HUES64 (cell line): ENCODE data around the gene SIGLEC7.

ENCODE experiments used
- H3K27ac ChIP-seq: 2 replicates; pipeline ENCODE4 v1.7.0; 2013; ENCODE audit warnings: low read depth, low read length, inconsistent platforms
- H3K27me3 ChIP-seq: 2 replicates; pipeline ENCODE4 v1.6.1; 2013; ENCODE audit warnings: mild to moderate bottlenecking, low read length; ENCODE audit not compliant: insufficient read depth
- H3K36me3 ChIP-seq: 2 replicates; pipeline ENCODE4 v1.6.1; 2013; ENCODE audit warnings: mild to moderate bottlenecking, low read length; ENCODE audit not compliant: insufficient read depth
- H3K4me1 ChIP-seq: 2 replicates; pipeline ENCODE4 v1.6.1; 2013; ENCODE audit warnings: mild to moderate bottlenecking, low read length, moderate library complexity; ENCODE audit not compliant: insufficient read depth
- H3K4me3 ChIP-seq: 2 replicates; pipeline ENCODE4 v1.5.1; 2013; ENCODE audit warnings: mild to moderate bottlenecking, low read length, moderate library complexity
- H3K9ac ChIP-seq: 2 replicates; pipeline ENCODE4 v1.6.1; 2013; ENCODE audit warnings: mild to moderate bottlenecking, low read depth, low read length
- H3K9me3 ChIP-seq: 2 replicates; pipeline ENCODE4 v1.6.1; 2013; ENCODE audit warnings: low read depth, low read length; ENCODE audit not compliant: insufficient read depth
- WGBS: fragments of 150-250, 120-280 bp; methylation state at CpG from one replicate; pipeline ENCODE4 v1.1.7; 2013; ENCODE audit warnings: missing lambda C conversion rate; 5-methylcytosine and 5-hydroxymethylcytosine counted together

SIGLEC7 gene

DNA sequence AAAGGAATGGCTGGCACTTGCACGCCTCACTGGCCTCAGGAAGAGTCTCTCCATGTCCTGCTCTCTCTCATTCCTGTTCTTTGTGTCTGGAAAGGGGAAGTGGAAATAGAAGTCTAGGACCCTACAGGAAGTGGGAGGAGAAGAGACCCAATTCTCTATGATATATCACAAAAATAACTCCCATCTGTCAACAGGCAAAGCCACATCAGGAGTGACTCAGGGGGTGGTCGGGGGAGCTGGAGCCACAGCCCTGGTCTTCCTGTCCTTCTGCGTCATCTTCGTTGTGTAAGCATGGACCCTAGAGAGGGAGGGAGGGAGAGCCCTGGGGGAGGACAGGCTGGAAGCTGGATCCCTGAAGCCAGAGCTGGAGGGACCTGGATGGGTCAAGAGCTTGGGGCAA lies 14.3 kb upstream of the SIGLEC7 start:
- no peaks in the 10 kb centered on the region for H3K4me1 ChIP-seq
- H3K36me3 ChIP-seq = no peaks in the 10 kb centered on the region
- no peak overlapping the region for H3K27ac ChIP-seq
- H3K9ac ChIP-seq = no peak overlapping the region
- H3K9me3 ChIP-seq = no peaks in the 10 kb centered on the region
- H3K27me3 ChIP-seq = no peaks in the 10 kb centered on the region
- WGBS = 94% methylated on average over 4 of the region's 4 CpGs
- no peak overlapping the region for H3K4me3 ChIP-seq

DNA sequence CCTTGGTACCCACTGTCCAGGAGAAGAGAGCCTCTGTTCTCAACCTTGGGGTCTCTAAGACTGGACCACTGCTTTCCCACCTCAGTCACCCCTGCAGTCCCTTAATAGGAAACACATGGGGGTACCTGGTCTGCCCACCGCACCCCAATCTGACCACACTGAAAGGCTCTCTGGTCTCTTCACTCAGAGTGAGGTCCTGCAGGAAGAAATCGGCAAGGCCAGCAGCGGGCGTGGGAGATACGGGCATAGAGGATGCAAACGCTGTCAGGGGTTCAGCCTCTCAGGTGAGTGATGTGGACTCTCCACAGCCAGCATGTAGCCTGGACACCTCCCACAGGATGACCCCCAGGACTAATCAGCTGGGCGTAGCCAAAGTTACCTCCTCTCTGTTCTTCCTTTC lies 13.9 kb upstream of the SIGLEC7 start:
- 91% methylated on average over 7 of the region's 7 CpGs for WGBS
- Histone ChIP-seq H3K36me3 (no peaks in the 10 kb centered on the region), H3K4me1 (no peaks in the 10 kb centered on the region), H3K27me3 (no peaks in the 10 kb centered on the region), H3K9ac (no peak overlapping the region), H3K9me3 (no peaks in the 10 kb centered on the region), H3K4me3 (no peak overlapping the region), H3K27ac (no peak overlapping the region)

DNA sequence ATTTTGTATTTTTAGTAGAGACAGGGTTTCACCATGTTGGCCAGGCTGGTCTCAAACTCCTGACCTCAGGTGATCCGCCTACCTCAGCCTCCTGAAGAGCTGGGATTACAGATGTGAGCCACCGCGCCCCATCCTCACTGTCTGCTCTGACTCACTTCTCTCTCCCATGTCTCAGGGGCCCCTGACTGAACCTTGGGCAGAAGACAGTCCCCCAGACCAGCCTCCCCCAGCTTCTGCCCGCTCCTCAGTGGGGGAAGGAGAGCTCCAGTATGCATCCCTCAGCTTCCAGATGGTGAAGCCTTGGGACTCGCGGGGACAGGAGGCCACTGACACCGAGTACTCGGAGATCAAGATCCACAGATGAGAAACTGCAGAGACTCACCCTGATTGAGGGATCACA lies 12.4 kb upstream of the SIGLEC7 start:
- Histone ChIP-seq H3K9me3 (no peaks in the 10 kb centered on the region), H3K4me1 (no peaks in the 10 kb centered on the region), H3K4me3 (no peak overlapping the region), H3K36me3 (no peaks in the 10 kb centered on the region), H3K27ac (no peak overlapping the region), H3K27me3 (no peaks in the 10 kb centered on the region), H3K9ac (no peak overlapping the region)
- 87% methylated on average over 8 of the region's 8 CpGs for WGBS

DNA sequence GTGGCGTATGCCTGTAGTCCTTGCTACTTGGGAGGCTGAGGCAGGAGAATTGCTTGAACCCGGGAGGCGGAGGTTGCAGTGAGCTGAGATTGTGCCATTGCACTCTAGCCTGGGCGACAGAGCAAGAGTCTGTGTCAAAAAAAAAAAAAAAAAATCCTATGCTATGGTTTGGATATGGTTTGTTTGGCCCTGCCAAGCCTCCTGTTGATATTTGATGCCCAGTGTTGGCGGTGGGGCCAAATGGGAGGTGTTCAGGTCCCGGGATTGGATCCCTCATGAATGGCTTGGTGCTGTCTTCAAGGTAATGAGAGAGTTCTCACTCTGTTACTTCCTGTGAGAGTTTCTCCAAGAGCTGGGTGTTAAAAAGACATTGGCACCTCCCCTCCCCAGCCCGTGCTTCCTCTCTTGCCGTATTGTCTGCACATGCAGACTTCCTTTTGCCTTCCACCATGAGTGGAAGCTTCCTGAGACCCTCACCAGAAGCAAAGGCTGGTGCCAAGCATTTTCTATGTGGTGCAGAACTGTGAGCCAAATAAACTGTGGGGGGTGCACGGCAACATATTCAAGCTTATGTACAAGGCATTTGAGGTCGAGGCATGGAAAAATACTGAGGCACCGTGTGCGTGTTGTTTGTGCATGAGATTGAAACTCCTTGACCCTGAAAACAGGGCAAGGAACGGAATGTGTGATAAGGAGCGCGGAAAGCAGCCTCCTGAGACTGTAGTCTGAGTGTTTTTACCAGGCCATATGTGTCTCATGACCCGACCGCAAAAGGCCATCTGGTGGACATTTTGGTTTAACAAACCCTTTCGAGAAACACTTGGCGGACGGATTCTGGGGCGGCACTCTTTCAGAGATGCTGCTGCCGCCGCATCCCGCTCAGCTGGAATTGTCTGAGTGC lies 10.1 kb upstream of the SIGLEC7 start:
- no peak overlapping the region for H3K27ac ChIP-seq
- WGBS = 91% methylated on average over 24 of the region's 24 CpGs
- no peak overlapping the region for H3K9ac ChIP-seq
- no peaks in the 10 kb centered on the region for H3K36me3 ChIP-seq
- H3K27me3 ChIP-seq = no peaks in the 10 kb centered on the region
- no peaks in the 10 kb centered on the region for H3K9me3 ChIP-seq
- H3K4me1 ChIP-seq = no peaks in the 10 kb centered on the region
- no peak overlapping the region for H3K4me3 ChIP-seq

DNA sequence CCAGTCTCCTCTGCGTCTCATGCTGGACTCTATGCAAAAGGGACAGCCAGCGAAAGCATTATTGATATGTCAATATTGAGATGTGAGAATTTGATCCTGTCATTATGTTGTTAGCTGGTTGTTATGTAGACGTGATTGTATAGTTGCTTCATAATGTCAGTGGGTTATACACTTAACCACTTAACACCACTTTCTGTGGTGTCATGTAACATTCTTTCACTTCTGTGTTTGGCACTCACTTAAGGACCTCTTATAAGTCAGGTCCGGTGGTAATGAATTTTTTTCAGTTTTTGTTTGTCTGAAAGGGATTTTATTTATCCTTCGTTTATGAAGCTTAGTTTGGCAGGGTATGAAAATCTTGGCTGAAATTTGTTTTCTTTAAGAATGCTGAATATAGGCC lies 7.1 kb upstream of the SIGLEC7 start:
- WGBS = 93% methylated on average over 5 of the region's 5 CpGs
- no peaks in the 10 kb centered on the region for H3K4me1 ChIP-seq
- H3K36me3 ChIP-seq = no peaks in the 10 kb centered on the region
- no peaks in the 10 kb centered on the region for H3K27me3 ChIP-seq
- H3K9me3 ChIP-seq = no peaks in the 10 kb centered on the region
- H3K9ac ChIP-seq = no peak overlapping the region
- H3K4me3 ChIP-seq = no peak overlapping the region
- no peak overlapping the region for H3K27ac ChIP-seq

DNA sequence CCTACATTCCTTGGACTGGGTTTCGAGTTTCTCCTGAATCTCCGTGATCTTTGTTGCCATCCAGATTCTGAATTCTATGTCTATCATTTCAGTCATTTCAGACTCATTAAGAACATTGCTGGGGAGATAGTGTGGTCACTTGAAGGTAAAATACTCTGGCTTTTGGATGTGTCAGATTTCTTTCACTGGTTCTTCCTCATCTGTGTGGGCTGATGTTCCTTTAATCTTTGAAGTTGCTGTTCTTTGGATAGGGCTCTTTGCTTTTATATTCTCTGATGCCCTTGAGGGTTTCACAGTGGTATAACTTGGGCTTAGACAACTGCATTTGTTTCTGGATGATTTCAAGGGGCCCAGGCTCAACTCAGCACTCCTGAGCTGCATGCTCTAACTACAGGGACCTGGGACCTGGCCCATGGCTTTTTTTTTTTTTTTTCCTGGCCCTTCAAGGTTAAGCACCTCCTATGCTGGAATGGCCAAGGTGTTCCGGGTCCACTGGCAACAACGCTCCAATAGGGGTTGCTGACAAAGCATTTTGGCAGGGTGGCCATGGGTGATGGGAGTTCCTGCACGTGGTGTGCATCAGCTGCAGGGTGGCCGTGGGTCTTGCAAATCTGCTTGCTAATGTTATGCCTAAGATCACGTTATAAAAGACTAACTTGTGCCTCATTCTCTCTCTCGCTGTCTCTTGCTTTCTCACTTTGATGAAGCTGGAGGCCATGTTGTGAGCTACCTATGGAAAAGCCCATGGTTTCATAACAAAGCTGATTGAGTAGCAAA lies 5.9 kb upstream of the SIGLEC7 start:
- no peaks in the 10 kb centered on the region for H3K36me3 ChIP-seq
- H3K4me3 ChIP-seq = no peak overlapping the region
- H3K27ac ChIP-seq = no peak overlapping the region
- peaks cover 9% of the 10 kb centered on the region for H3K4me1 ChIP-seq
- H3K9ac ChIP-seq = no peak overlapping the region
- H3K9me3 ChIP-seq = no peaks in the 10 kb centered on the region
- 90% methylated on average over 8 of the region's 8 CpGs for WGBS
- H3K27me3 ChIP-seq = no peaks in the 10 kb centered on the region

DNA sequence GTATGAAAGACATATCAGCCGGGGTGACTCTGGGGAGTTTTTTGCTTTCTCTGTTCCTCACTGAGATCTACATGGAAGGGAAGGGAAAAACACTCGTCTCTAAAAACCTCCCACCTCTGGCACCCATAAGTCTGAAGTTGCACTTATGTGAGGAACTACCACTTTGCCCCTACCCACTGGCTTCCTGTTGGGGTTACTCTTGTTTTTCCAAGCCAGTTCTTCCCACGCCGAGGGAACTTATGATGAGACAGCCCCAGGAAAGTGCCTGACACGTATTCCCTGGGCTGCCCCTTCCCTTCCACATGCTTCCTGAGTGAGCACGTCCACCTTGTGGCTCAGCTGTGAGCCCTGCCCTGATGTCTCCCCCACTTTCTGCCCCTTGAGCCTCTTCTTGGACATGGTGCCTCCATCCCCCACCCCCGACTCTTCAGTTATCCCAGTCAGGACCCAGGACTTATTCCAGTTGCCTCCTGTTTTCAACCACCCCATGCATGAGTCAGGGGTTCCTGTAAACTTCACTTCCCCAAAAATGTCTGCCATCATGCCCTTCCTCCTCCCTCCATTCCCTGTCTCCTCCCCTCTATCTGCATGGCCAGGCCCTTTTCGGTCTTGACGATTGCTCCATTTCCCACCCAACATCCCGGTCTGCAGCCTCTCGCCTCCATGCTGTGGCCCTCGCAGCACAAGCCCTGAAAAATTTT lies 5.1 kb upstream of the SIGLEC7 start:
- H3K9ac ChIP-seq = no peak overlapping the region
- no peak overlapping the region for H3K27ac ChIP-seq
- no peaks in the 10 kb centered on the region for H3K27me3 ChIP-seq
- H3K4me3 ChIP-seq = no peak overlapping the region
- peaks cover 12% of the 10 kb centered on the region for H3K4me1 ChIP-seq
- no peaks in the 10 kb centered on the region for H3K9me3 ChIP-seq
- WGBS = 87% methylated on average over 10 of the region's 12 CpGs
- H3K36me3 ChIP-seq = no peaks in the 10 kb centered on the region

DNA sequence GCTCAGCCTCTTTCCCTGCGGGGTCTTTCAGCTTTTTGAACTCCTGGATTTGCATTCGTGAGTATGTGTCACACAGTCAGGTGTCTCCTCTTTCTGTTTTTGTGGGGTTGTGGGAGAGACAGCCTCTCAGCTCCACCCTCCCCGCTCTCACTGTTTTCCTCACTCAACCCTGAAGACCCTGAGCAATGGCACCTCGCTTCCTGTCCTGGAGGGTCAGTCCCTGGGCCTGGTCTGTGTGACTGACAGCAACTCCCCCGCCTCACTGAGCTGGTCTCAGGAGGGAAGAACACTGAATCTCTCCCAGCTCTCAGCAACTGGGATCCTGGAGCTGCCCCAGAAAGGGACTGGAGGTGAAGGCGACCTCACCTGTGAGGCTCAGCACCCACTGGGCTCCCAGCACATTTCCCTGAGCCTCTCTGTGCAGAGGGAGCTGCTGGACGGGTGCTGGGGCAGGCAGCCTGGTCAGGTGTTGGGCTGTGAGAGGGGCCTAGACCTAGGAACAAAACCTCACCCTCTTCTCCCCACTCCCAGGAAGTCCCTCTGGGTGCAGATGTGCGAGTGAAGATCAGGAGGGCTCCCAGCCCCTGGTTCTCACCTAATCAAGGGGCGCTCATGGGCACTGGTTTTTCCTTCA lies 4.2 kb upstream of the SIGLEC7 start:
- no peak overlapping the region for H3K4me3 ChIP-seq
- H3K9ac ChIP-seq = no peak overlapping the region
- H3K36me3 ChIP-seq = no peaks in the 10 kb centered on the region
- 89% methylated on average over 8 of the region's 9 CpGs for WGBS
- peaks cover 12% of the 10 kb centered on the region for H3K4me1 ChIP-seq
- no peak overlapping the region for H3K27ac ChIP-seq
- no peaks in the 10 kb centered on the region for H3K9me3 ChIP-seq
- H3K27me3 ChIP-seq = no peaks in the 10 kb centered on the region

DNA sequence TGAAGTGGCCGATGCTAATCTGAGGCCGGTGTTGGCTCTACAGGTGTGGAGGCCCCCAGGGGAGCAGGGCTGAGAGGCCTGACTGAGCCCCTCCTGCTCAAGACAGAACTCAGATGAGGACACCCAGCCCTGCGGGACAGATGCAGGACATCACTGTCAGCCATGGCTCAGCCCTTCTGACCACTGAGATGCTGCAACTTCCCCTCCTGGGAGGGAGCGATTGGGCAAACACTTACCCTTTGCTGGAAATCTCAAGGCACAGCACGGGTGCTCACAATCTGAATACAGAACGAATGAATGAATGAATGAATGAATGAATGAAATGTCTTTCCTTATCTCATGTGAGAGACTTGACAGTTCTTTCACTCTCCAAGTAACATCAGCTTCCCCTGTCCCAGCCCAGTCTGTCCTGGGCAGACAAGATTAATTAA lies 3.5 kb upstream of the SIGLEC7 start:
- Histone ChIP-seq H3K27me3 (no peaks in the 10 kb centered on the region), H3K4me3 (no peak overlapping the region), H3K36me3 (no peaks in the 10 kb centered on the region), H3K4me1 (peaks cover 12% of the 10 kb centered on the region), H3K27ac (no peak overlapping the region), H3K9ac (no peak overlapping the region), H3K9me3 (no peaks in the 10 kb centered on the region)
- WGBS = 92% methylated on average over 5 of the region's 6 CpGs

DNA sequence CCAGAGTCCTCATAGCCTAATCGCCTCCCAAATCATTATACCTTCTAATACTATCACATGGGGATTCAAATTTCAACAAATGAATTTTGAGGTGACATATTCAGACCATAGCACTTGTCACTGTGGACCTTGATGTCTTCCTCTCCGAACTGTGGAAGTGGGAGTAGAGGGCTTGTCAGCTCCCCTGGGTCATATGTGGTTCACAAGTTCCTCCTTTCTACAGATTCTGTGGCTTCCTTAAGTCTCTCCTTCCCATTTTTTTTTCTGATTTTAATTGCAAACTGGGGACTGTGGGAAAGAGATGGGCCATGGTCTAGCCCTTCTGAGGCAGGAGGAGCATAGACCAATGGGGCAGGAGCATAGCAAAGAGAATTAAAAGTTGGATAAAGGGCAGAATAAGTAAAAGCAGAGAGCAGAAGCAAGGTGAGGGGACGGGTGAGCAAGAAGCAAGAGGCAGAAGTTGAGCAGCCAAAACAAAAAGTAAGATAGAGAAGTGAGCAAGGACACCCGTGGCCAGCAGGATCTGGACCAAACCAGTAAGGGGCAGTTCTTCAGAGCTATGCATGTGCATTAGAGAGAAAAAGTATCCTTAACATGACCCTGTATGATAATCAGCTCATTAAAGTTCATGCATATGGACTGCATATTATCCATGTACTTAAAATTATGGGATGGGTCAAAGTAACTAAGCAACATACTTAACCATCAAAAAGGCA lies 2.6 kb upstream of the SIGLEC7 start:
- Histone ChIP-seq H3K9me3 (no peaks in the 10 kb centered on the region), H3K4me1 (peaks cover 12% of the 10 kb centered on the region), H3K27ac (no peak overlapping the region), H3K9ac (no peak overlapping the region), H3K4me3 (no peak overlapping the region), H3K27me3 (no peaks in the 10 kb centered on the region), H3K36me3 (no peaks in the 10 kb centered on the region)
- 90% methylated on average over 4 of the region's 4 CpGs for WGBS
